Measurements from ENCODE around the gene MRPS22. TPM values are rescaled to one million over a fixed set of nuclear protein-coding genes. Genes with fewer than 3 reads are reported as not detected.

MRPS22 gene
- total RNA-seq, 4 donors from 2014 or later, result 32.2 to 72.6 (median 50.2) TPM

GRCh38 chr3:139319428-139320402, 24.1 kb upstream of the MRPS22 start:
- TF ChIP-seq CTCF (IDR thresholded peaks at IDR 0.05; ENCODE audit: low read depth), result no peak

GRCh38 chr3:139320551-139321309, 23.1 kb upstream of the MRPS22 start:
- TF ChIP-seq CTCF (IDR thresholded peaks at IDR 0.05; ENCODE audit: low read depth), result no peak

- TF ChIP-seq CTCF (IDR thresholded peaks at IDR 0.05; ENCODE audit: low read depth), result no peak
Observed at GRCh38 chr3:139322346-139322745, 21.5 kb upstream of the MRPS22 start.

GRCh38 chr3:139323146-139323545, 20.7 kb upstream of the MRPS22 start:
- no peak for TF ChIP-seq CTCF (IDR thresholded peaks at IDR 0.05; ENCODE audit: low read depth)

DNA sequence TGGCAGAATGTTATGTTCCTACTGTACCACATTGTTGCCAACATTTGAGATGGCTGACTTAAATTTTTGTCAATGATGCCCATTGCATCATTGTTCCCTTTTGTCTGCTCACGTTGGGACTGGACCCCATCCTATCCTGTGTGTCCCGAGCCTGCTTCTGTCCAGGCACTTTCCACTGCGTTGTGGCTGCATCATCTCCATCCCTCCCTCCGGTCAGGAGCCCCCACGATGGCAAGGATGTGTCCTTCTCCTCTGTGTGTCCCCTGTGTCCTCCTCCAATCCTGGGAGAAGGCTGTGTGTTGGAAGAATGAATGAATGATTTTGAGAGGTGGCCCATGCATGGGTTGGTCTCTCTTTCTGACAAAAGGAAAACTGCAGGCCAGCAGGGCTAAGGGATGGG, 19.4 kb upstream of the MRPS22 start:
- no peak for TF ChIP-seq CTCF (IDR thresholded peaks at IDR 0.05; ENCODE audit: low read depth)

DNA sequence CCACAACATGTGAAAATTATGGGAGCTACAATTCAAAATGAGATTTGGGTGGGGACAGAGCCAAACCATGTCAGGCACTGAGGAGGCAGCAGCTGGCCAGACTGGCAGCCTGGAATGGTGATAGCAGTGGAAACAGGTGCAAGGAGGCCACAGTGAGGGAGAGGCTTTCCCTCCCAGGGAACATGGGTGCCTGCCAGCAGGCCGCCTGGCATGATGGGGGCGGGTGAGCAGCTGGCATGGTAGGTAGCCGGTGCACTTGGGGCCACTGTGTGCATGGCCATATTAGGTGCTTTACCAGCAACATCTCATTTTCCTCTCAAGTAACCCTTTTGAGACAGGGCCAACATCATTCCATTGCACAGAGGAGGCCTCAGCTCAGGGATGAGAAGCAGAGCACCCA, 18.3 kb upstream of the MRPS22 start:
- TF ChIP-seq CTCF (IDR thresholded peaks at IDR 0.05; ENCODE audit: low read depth), result no peak

GRCh38 chr3:139326131-139326530, 17.7 kb upstream of the MRPS22 start:
- TF ChIP-seq CTCF (IDR thresholded peaks at IDR 0.05; ENCODE audit: low read depth), result no peak

Measured in subcutaneous adipose tissue (tissue), 4 donors.